Retinal pigment epithelial cell (primary cell): ENCODE measurements around the gene FBN2.
A peak's percentile ranks its signal among the peaks of the same experiment; 100 is the strongest.

Experiments
- DNase-seq: peaks from one replicate; pipeline ENCODE4 v3.0.0-alpha.2; 2010; ENCODE audit warnings: low read depth
- H3K4me3 ChIP-seq: 2 replicates; pipeline ENCODE4 v1.5.1; 2011; ENCODE audit warnings: mild to moderate bottlenecking, low read length, control low read depth, moderate library complexity
- TF ChIP-seq, protein P1 (sequence below): conservative IDR thresholded peaks from 2 replicates; pipeline ENCODE4 v1.5.1; 2011; ENCODE audit warnings: low read depth, low read length, control low read depth, inconsistent platforms

The FBN2 gene

DNA sequence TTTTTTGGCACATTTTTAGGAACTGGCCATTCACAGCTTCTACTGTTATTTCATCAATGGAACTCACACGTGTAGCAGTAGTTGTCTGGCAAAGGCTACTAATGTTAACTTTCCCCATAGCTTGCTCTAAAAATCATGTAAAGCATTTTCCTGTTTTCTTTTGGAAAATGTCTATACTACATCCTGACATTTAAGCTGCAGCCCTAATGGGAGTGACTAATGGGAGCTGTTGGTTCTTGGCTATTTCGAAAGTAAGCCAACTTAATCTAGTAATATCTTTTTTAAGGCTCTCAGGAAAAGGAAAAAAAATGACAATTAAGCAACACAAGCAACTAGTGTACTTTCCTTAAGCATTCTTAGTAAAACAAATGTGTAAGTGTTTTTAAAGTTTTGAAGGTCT lies 285.3 kb downstream of the FBN2 start:
- H3K4me3 ChIP-seq: no peak overlapping the region
- TF ChIP-seq, protein P1, sequence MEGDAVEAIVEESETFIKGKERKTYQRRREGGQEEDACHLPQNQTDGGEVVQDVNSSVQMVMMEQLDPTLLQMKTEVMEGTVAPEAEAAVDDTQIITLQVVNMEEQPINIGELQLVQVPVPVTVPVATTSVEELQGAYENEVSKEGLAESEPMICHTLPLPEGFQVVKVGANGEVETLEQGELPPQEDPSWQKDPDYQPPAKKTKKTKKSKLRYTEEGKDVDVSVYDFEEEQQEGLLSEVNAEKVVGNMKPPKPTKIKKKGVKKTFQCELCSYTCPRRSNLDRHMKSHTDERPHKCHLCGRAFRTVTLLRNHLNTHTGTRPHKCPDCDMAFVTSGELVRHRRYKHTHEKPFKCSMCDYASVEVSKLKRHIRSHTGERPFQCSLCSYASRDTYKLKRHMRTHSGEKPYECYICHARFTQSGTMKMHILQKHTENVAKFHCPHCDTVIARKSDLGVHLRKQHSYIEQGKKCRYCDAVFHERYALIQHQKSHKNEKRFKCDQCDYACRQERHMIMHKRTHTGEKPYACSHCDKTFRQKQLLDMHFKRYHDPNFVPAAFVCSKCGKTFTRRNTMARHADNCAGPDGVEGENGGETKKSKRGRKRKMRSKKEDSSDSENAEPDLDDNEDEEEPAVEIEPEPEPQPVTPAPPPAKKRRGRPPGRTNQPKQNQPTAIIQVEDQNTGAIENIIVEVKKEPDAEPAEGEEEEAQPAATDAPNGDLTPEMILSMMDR: no peak
- peak; percentile 31 for DNase-seq

DNA sequence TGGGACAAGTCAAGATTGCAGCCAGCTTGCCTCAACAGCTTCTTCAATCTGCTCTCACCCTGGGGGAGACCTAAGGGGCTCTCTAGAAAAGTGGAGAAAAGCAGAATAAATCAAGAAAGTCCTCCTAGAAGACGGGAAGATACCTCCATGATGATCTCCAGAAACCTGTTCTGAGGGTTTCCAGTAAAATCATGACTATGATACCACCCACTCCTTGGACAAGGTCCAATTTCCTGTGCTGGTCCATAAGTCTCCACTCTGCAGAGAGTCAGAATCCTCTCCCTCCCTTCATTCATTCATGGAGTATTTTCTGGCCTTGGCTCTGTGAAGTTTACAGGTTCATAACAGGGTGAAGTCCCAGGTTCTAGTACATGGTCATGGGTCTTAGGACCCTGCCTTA lies 285.8 kb downstream of the FBN2 start:
- no peak overlapping the region for H3K4me3 ChIP-seq
- TF ChIP-seq, protein P1: no peak
- DNase-seq: no peak

DNA sequence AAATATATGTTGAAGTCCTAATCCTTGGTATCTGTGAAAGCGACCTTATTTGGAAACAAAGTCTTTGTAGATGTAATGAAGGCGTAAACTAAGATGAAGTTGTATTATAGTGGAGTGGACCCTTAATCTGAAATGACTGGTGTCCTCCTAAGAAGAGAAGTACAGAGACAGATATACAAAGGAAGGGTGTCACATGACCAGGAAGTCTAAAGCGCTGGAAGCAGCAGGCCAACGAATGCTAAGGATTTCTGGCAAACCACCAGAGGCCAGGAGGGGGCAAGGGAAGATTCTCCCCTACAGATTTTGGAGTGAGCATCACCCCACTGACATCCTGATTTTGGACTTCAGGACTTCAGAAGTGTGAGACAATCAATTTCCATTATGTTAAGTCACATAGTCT lies 292.1 kb downstream of the FBN2 start:
- TF ChIP-seq, protein P1: no peak
- H3K4me3 ChIP-seq: no peak overlapping the region
- no peak for DNase-seq

DNA sequence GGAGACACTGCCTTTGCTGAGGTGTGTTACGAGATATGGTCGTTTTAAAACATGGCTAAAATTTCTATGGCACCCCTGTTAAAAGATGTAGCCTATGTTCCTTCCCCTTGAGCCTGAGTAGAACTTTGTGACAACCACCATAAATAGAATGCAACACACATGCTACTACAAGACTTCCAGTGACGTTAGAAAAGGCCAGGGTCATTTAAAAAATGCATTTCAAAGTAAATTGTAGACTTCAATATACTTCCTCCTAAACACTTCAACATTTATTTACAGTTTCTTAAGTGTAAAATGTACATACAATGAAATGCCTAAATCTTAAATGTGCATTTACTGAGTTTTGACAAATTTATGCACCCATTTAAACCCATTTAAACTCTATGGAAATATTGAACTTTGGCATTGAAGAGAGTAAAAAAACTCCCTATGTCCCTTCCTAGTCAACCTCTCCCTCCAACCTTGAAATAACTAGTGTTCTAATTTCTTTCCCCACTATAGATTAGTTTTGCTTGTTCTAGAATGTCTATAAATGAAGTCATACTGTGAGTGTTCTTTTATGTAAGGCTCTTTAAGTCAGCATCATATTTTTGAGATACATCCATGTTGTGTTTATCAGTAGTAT lies 294.0 kb downstream of the FBN2 start:
- DNase-seq: no peak
- TF ChIP-seq, protein P1: no peak

DNA sequence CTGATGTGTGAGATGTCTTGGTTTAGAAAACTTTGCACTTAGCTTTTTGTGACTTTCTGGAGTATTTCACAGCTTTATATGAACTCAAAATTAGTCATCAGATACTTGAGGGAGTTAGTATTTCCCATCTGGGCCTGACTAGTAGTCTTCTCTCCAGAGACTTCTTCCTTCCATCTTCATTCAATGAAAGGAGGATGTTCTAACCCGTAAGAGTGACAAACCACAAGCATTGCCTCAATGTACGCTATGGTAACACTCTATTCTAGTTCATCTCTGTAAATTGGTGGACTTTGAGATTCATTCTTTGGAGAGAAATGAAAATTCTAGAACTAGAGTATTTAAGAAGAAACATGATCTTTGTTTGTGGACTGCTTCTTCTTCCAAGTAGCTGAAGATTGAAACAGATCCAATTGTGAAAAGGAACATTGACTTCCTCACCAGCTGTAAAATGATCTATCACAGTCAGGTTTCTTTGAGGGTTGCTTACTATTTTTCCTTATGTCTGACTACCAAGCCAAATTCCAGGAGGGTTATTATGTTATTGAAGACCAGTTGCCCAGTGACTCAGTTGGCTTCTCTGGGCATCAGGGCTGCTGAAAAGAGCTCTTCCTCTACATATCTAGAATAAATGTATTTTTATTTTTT lies 296.9 kb downstream of the FBN2 start:
- no peak for DNase-seq
- H3K4me3 ChIP-seq: no peak overlapping the region
- TF ChIP-seq, protein P1: no peak

More for the DNA sequence above, 294.0 kb downstream of the FBN2 start:
- H3K4me3 ChIP-seq: no peak overlapping the region

DNA sequence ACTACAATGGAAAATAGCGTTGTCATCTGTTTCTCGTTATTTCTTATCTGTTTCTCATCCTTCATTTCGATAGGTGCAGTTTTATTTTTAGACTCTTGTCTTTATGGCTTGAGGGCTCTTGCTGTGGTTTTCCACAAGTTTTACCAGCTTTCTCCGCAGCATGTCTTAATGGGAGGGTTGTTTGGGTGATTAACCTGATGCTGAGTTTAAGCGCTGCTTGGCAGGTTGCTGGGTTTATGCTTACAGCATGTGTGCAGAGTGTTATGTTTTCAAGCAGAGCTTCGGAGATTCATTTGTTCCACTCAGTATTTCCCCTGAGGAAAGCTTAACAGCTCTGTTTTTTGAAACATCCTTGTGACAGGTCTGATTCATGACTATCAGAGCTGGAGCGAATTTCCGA lies 300.5 kb downstream of the FBN2 start:
- H3K4me3 ChIP-seq: no peak overlapping the region
- DNase-seq: no peak
- TF ChIP-seq, protein P1: no peak

DNA sequence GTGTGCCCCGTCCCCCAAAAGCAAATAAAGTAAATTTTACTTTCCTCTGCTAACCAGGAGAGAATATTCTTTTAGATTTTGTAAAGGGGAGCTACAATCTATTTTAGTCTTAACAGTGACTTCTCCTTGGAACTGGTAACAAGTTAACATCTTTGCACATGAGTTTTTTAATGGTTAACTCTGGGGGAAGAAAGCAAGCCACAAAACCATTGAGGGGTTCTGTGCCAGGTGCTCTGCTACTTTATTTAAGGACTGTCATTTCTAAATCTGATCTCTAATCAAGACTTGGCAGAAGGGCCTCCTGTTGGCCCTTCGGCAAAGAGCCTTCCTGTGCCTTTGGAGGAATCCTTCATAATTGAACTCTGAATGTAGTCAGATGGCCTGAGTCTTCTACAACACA lies 301.0 kb downstream of the FBN2 start:
- DNase-seq: no peak
- TF ChIP-seq, protein P1: no peak
- no peak overlapping the region for H3K4me3 ChIP-seq
